WTC11 (cell line): ENCODE measurements around the gene CENPB. TPM values are rescaled to one million over a fixed set of nuclear protein-coding genes. Genes with fewer than 3 reads are reported as not detected.

Experiments
- ATAC-seq: fragments of 200-7000 bp; cut with Tn5 transposase; 2 replicates; pipeline ENCODE4 v1.10.0; 2021; ENCODE audit warnings: mild to moderate bottlenecking, moderate library complexity
- CTCF ChIA-PET: fragments of 300-600 bp; sonication (Branson Sonifier 250); formaldehyde crosslinking; loops from one replicate; lab custom pipeline; 2021; ENCODE audit warnings: antibody characterized with exemption; lab: Charles Lee
- POLR2A ChIA-PET: fragments of 350-600 bp; sonication (Branson Sonifier 250); formaldehyde crosslinking; loops from one replicate; lab custom pipeline; 2021; ENCODE audit warnings: antibody characterized with exemption; lab: Charles Lee
- DNase-seq: peaks from one replicate; pipeline ENCODE4 v3.0.0; 2021; ENCODE audit warnings: low spot score
- H3K27ac Mint-ChIP-seq: 2 replicates; pipeline ENCODE4 v1.8.0; 2021; ENCODE audit warnings: mixed read lengths
- H3K27me3 Mint-ChIP-seq: 2 replicates; pipeline ENCODE4 v1.8.0; 2021; ENCODE audit warnings: low read depth, mild to moderate bottlenecking, moderate library complexity, mixed read lengths
- H3K36me3 Mint-ChIP-seq: 2 replicates; pipeline ENCODE4 v1.8.0; 2021; ENCODE audit warnings: mixed read lengths
- H3K4me1 Mint-ChIP-seq: 2 replicates; pipeline ENCODE4 v1.8.0; 2022; ENCODE audit warnings: mixed read lengths
- H3K4me3 Mint-ChIP-seq: 2 replicates; pipeline ENCODE4 v1.8.0; 2021; ENCODE audit warnings: mild to moderate bottlenecking, moderate library complexity, mixed read lengths
- H3K9me3 Mint-ChIP-seq: 2 replicates; pipeline ENCODE4 v1.8.0; 2021; ENCODE audit warnings: mixed read lengths
- ATF1 ChIP-seq: sonication (generic); formaldehyde crosslinking; IDR thresholded peaks from 2 replicates; pipeline ENCODE4 v1.8.1; 2023; ENCODE audit warnings: mild to moderate bottlenecking, moderate library complexity, missing genetic modification reagents
- CREM ChIP-seq: sonication (generic); formaldehyde crosslinking; IDR thresholded peaks from 2 replicates; pipeline ENCODE4 v1.8.1; 2022; ENCODE audit warnings: mild to moderate bottlenecking, missing genetic modification reagents, moderate library complexity
- ELF4 ChIP-seq: sonication (generic); formaldehyde crosslinking; IDR thresholded peaks from 2 replicates; pipeline ENCODE4 v1.8.1; 2022; ENCODE audit warnings: low read depth, mild to moderate bottlenecking, moderate library complexity, missing genetic modification reagents
- GTF2I ChIP-seq: fragments of 250-450 bp; sonication (Bioruptor Pico); conservative IDR thresholded peaks from 2 replicates; pipeline ENCODE4 v1.4.0; 2021; ENCODE audit warnings: mild to moderate bottlenecking
- HMGA2 ChIP-seq: fragments of 250-450 bp; sonication (Bioruptor Pico); IDR thresholded peaks from 2 replicates; pipeline ENCODE4 v1.4.0; 2021; ENCODE audit warnings: mild to moderate bottlenecking, moderate library complexity
- PRRX2 ChIP-seq: fragments of 250-450 bp; sonication (Bioruptor Pico); IDR thresholded peaks from 2 replicates; pipeline ENCODE4 v1.8.0; 2021; ENCODE audit warnings: mild to moderate bottlenecking
- SMAD3 ChIP-seq: sonication (generic); formaldehyde crosslinking; IDR thresholded peaks from 2 replicates; pipeline ENCODE4 v1.8.0; 2022; ENCODE audit warnings: missing genetic modification reagents, mild to moderate bottlenecking, borderline replicate concordance
- TCF7 ChIP-seq: sonication (generic); formaldehyde crosslinking; IDR thresholded peaks from 2 replicates; pipeline ENCODE4 v1.8.0; 2022; ENCODE audit warnings: mild to moderate bottlenecking, low read depth, missing genetic modification reagents, moderate library complexity
- TP53 ChIP-seq: sonication (generic); formaldehyde crosslinking; IDR thresholded peaks from 2 replicates; pipeline ENCODE4 v1.8.1; 2023; ENCODE audit warnings: mild to moderate bottlenecking, missing genetic modification reagents
- ZBTB21 ChIP-seq: sonication (generic); formaldehyde crosslinking; IDR thresholded peaks from 2 replicates; pipeline ENCODE4 v1.8.1; 2023; ENCODE audit warnings: mild to moderate bottlenecking, missing genetic modification reagents, borderline replicate concordance
- ZNF219 ChIP-seq: sonication (generic); formaldehyde crosslinking; IDR thresholded peaks from 2 replicates; pipeline ENCODE4 v1.8.0; 2023; ENCODE audit warnings: missing genetic modification reagents, mild to moderate bottlenecking, borderline replicate concordance
- ZNF396 ChIP-seq: fragments of 250-450 bp; sonication (Bioruptor Pico); IDR thresholded peaks from 2 replicates; pipeline ENCODE4 v1.8.0; 2021; ENCODE audit warnings: mild to moderate bottlenecking, moderate library complexity, borderline replicate concordance
- total RNA-seq: library from RNA; stranded (reverse); gene quantifications from 3 replicates; pipeline ENCODE4 v1.2.3, GENCODE V29; 2021
- TF ChIP-seq, protein P1 (sequence below): sonication (generic); formaldehyde crosslinking; IDR thresholded peaks from 2 replicates; pipeline ENCODE4 v1.8.1; 2023; ENCODE audit warnings: mild to moderate bottlenecking, missing genetic modification reagents
- TF ChIP-seq, protein P2 (sequence below): sonication (generic); formaldehyde crosslinking; IDR thresholded peaks from 2 replicates; pipeline ENCODE4 v1.8.1; 2022; ENCODE audit warnings: low read depth, mild to moderate bottlenecking, moderate library complexity, missing genetic modification reagents, borderline replicate concordance
- TF ChIP-seq, protein P3 (sequence below): sonication (generic); formaldehyde crosslinking; IDR thresholded peaks from 2 replicates; pipeline ENCODE4 v1.8.1; 2022; ENCODE audit warnings: mild to moderate bottlenecking, moderate library complexity, missing genetic modification reagents
- TF ChIP-seq, protein P4 (sequence below): sonication (generic); formaldehyde crosslinking; IDR thresholded peaks from 2 replicates; pipeline ENCODE4 v1.8.1; 2023; ENCODE audit warnings: mild to moderate bottlenecking, missing genetic modification reagents, borderline replicate concordance
- TF ChIP-seq, protein P5 (sequence below): sonication (generic); formaldehyde crosslinking; IDR thresholded peaks from 2 replicates; pipeline ENCODE4 v1.8.1; 2023; ENCODE audit warnings: mild to moderate bottlenecking, missing genetic modification reagents, moderate library complexity
- TF ChIP-seq, protein P6 (sequence below): sonication (generic); formaldehyde crosslinking; conservative IDR thresholded peaks from 2 replicates; pipeline ENCODE4 v1.8.1; 2023; ENCODE audit warnings: mild to moderate bottlenecking, low read depth, missing genetic modification reagents, moderate library complexity
- TF ChIP-seq, protein P7 (sequence below): sonication (generic); formaldehyde crosslinking; conservative IDR thresholded peaks from 2 replicates; pipeline ENCODE4 v1.8.1; 2022; ENCODE audit warnings: mild to moderate bottlenecking, missing genetic modification reagents
- TF ChIP-seq, protein P8 (sequence below): sonication (generic); formaldehyde crosslinking; IDR thresholded peaks from 2 replicates; pipeline ENCODE4 v1.8.1; 2023; ENCODE audit warnings: mild to moderate bottlenecking, missing genetic modification reagents, moderate library complexity

CENPB gene
- total RNA-seq, 1 experiment from 2014 or later: 58.7 TPM

DNA sequence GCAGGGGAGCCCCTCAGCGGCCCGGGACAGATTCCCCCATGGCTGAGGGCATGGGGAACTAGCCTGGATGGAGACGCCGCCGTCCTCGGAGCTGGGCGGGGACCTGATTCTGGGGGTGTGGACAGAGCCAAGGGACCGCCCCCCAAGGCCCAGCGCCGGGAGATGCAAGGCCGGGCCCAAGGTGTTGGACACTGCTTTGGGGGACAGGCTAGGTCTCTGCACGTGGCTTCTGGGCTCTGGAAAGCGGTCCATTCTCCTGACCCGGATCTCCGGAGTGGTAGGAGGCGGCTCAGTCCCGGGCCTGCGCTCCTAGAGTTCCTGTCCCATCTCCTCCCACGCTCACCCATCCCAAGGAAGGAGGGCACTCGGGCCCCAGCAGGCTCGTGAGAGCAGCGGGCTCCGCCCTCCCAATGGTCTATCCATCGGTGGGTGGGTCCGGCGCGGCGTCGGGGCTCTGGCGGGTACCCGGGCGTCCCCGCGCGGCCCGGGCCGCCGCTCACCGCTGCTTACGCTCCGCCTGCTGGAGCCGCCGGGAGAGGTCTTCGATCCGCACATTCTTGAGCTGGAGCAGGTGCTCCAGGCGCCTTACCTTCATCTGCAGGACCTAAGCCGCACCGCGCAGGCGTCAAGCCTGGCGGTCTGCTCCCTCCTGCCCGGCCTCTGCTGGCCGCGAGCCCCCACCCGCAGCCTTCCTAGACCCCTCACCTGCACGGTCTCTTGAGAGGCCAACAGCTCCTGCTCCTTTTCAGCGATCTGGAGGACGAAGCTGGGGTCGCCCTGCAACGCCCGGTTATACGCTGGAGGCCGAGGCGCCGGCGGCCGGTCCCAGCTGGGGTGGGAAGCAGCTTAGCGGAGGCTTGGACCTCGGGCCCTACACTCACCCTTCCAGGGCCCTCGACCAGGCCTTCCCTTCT lies 8.6 kb downstream of the CENPB start (continued):
- TF ChIP-seq, protein P1, sequence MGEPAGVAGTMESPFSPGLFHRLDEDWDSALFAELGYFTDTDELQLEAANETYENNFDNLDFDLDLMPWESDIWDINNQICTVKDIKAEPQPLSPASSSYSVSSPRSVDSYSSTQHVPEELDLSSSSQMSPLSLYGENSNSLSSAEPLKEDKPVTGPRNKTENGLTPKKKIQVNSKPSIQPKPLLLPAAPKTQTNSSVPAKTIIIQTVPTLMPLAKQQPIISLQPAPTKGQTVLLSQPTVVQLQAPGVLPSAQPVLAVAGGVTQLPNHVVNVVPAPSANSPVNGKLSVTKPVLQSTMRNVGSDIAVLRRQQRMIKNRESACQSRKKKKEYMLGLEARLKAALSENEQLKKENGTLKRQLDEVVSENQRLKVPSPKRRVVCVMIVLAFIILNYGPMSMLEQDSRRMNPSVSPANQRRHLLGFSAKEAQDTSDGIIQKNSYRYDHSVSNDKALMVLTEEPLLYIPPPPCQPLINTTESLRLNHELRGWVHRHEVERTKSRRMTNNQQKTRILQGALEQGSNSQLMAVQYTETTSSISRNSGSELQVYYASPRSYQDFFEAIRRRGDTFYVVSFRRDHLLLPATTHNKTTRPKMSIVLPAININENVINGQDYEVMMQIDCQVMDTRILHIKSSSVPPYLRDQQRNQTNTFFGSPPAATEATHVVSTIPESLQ: no peak
- TF ChIP-seq, protein P2, sequence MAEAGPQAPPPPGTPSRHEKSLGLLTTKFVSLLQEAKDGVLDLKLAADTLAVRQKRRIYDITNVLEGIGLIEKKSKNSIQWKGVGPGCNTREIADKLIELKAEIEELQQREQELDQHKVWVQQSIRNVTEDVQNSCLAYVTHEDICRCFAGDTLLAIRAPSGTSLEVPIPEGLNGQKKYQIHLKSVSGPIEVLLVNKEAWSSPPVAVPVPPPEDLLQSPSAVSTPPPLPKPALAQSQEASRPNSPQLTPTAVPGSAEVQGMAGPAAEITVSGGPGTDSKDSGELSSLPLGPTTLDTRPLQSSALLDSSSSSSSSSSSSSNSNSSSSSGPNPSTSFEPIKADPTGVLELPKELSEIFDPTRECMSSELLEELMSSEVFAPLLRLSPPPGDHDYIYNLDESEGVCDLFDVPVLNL (CRISPR knock-in tag): no peak
- TF ChIP-seq, protein P3, sequence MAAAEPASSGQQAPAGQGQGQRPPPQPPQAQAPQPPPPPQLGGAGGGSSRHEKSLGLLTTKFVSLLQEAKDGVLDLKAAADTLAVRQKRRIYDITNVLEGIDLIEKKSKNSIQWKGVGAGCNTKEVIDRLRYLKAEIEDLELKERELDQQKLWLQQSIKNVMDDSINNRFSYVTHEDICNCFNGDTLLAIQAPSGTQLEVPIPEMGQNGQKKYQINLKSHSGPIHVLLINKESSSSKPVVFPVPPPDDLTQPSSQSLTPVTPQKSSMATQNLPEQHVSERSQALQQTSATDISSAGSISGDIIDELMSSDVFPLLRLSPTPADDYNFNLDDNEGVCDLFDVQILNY (CRISPR knock-in tag): no peak; the same call in 1 of the 2 replicates
- no peak for TF ChIP-seq SMAD3 (CRISPR knock-in tag)
- TF ChIP-seq GTF2I: no peak
- no peak for TF ChIP-seq ATF1
- no peak for TF ChIP-seq TCF7 (CRISPR knock-in tag)
- TF ChIP-seq ZNF396 (CRISPR knock-in tag): no peak
- TF ChIP-seq PRRX2 (CRISPR knock-in tag): no peak
- no peak for TF ChIP-seq TP53
- TF ChIP-seq, protein P4, sequence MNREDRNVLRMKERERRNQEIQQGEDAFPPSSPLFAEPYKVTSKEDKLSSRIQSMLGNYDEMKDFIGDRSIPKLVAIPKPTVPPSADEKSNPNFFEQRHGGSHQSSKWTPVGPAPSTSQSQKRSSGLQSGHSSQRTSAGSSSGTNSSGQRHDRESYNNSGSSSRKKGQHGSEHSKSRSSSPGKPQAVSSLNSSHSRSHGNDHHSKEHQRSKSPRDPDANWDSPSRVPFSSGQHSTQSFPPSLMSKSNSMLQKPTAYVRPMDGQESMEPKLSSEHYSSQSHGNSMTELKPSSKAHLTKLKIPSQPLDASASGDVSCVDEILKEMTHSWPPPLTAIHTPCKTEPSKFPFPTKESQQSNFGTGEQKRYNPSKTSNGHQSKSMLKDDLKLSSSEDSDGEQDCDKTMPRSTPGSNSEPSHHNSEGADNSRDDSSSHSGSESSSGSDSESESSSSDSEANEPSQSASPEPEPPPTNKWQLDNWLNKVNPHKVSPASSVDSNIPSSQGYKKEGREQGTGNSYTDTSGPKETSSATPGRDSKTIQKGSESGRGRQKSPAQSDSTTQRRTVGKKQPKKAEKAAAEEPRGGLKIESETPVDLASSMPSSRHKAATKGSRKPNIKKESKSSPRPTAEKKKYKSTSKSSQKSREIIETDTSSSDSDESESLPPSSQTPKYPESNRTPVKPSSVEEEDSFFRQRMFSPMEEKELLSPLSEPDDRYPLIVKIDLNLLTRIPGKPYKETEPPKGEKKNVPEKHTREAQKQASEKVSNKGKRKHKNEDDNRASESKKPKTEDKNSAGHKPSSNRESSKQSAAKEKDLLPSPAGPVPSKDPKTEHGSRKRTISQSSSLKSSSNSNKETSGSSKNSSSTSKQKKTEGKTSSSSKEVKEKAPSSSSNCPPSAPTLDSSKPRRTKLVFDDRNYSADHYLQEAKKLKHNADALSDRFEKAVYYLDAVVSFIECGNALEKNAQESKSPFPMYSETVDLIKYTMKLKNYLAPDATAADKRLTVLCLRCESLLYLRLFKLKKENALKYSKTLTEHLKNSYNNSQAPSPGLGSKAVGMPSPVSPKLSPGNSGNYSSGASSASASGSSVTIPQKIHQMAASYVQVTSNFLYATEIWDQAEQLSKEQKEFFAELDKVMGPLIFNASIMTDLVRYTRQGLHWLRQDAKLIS: no peak
- TF ChIP-seq HMGA2 (CRISPR knock-in tag): no peak

DNA sequence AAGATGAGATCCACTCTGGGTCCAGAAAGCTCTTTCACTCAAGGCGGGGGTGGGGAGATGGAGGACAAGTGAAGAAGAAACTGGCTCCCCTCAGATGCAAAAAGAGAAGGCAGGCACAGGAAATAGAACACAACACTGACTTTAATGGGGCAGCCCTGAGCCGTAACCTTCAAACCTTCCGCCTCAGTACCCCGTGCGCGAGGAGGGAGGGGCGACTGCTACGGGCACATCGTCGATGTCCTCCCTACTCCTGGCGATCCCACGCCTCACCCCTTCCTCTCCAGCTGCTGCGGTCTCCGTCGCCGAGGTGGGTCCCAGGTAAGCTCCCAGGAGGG lies 9.2 kb downstream of the CENPB start:
- no peak overlapping the region for H3K27ac Mint-ChIP-seq
- no peak for TF ChIP-seq ELF4
- TF ChIP-seq SMAD3 (CRISPR knock-in tag): no peak
- TF ChIP-seq, protein P5, sequence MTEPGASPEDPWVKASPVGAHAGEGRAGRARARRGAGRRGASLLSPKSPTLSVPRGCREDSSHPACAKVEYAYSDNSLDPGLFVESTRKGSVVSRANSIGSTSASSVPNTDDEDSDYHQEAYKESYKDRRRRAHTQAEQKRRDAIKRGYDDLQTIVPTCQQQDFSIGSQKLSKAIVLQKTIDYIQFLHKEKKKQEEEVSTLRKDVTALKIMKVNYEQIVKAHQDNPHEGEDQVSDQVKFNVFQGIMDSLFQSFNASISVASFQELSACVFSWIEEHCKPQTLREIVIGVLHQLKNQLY (CRISPR knock-in tag): no peak
- no peak for TF ChIP-seq ZBTB21 (CRISPR knock-in tag)
- no peak for TF ChIP-seq PRRX2 (CRISPR knock-in tag)
- no peak for TF ChIP-seq ZNF219 (CRISPR knock-in tag)
- TF ChIP-seq CREM (CRISPR knock-in tag): no peak
- TF ChIP-seq, protein P6, sequence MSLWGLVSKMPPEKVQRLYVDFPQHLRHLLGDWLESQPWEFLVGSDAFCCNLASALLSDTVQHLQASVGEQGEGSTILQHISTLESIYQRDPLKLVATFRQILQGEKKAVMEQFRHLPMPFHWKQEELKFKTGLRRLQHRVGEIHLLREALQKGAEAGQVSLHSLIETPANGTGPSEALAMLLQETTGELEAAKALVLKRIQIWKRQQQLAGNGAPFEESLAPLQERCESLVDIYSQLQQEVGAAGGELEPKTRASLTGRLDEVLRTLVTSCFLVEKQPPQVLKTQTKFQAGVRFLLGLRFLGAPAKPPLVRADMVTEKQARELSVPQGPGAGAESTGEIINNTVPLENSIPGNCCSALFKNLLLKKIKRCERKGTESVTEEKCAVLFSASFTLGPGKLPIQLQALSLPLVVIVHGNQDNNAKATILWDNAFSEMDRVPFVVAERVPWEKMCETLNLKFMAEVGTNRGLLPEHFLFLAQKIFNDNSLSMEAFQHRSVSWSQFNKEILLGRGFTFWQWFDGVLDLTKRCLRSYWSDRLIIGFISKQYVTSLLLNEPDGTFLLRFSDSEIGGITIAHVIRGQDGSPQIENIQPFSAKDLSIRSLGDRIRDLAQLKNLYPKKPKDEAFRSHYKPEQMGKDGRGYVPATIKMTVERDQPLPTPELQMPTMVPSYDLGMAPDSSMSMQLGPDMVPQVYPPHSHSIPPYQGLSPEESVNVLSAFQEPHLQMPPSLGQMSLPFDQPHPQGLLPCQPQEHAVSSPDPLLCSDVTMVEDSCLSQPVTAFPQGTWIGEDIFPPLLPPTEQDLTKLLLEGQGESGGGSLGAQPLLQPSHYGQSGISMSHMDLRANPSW (CRISPR knock-in tag): no peak
- TF ChIP-seq, protein P7, sequence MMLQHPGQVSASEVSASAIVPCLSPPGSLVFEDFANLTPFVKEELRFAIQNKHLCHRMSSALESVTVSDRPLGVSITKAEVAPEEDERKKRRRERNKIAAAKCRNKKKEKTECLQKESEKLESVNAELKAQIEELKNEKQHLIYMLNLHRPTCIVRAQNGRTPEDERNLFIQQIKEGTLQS (CRISPR knock-in tag): no peak
- TF ChIP-seq, protein P8, sequence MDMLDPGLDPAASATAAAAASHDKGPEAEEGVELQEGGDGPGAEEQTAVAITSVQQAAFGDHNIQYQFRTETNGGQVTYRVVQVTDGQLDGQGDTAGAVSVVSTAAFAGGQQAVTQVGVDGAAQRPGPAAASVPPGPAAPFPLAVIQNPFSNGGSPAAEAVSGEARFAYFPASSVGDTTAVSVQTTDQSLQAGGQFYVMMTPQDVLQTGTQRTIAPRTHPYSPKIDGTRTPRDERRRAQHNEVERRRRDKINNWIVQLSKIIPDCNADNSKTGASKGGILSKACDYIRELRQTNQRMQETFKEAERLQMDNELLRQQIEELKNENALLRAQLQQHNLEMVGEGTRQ: peak; percentile 5; the same call in 1 of the 2 replicates

More for the DNA sequence above, 9.2 kb downstream of the CENPB start:
- Mint-ChIP-seq H3K4me1 (peaks cover 25% of the 10 kb centered on the region), H3K27me3 (peaks cover 62% of the 10 kb centered on the region), H3K9me3 (no peaks in the 10 kb centered on the region), H3K36me3 (no peaks in the 10 kb centered on the region), H3K4me3 (peak overlapping the region; percentile 79)
- CTCF ChIA-PET: interaction anchor here (1.0 to 3.3 kb wide), 15 partner anchors 9 to 107 kb away, joined by 3 to 27 read pairs (median 7); partner anchors contain the start of genes ADAM33, ADISSP, AP5S1 and CENPB
- DNase-seq (no peak), ATAC-seq (peak; percentile 31)
- POLR2A ChIA-PET: interaction anchor here (0.6 to 2.1 kb wide), 4 partner anchors 9 to 1802 kb away, joined by 3 to 14 read pairs (median 4); partner anchors contain the start of genes ADISSP and AP5S1
